ENCODE data around the gene MITF.

The MITF gene

GRCh38 chr3:69934398-69934797 is 195.1 kb downstream of the MITF start:
- Mint-ChIP-seq H3K4me3 (no peak overlapping the region), H3K27ac (no peak overlapping the region), H3K36me3 (ENCODE audit: low read depth) (no peaks in the 10 kb centered on the region), H3K9me3 (no peaks in the 10 kb centered on the region), H3K27me3 (ENCODE audit: low read depth) (no peaks in the 10 kb centered on the region), H3K4me1 (ENCODE audit: low read depth) (no peaks in the 10 kb centered on the region)
- no peak for DNase-seq (ENCODE audit: low spot score)

- Mint-ChIP-seq H3K27ac (no peak overlapping the region), H3K36me3 (ENCODE audit: low read depth) (no peaks in the 10 kb centered on the region), H3K4me1 (ENCODE audit: low read depth) (no peaks in the 10 kb centered on the region), H3K4me3 (no peak overlapping the region), H3K27me3 (ENCODE audit: low read depth) (no peaks in the 10 kb centered on the region), H3K9me3 (no peaks in the 10 kb centered on the region)
- no peak for DNase-seq (ENCODE audit: low spot score)
Observed at GRCh38 chr3:69936266-69936665, 197.0 kb downstream of the MITF start.

GRCh38 chr3:69938061-69938460 is 198.8 kb downstream of the MITF start:
- Mint-ChIP-seq H3K27ac (no peak overlapping the region), H3K4me1 (ENCODE audit: low read depth) (no peaks in the 10 kb centered on the region), H3K9me3 (no peaks in the 10 kb centered on the region), H3K27me3 (ENCODE audit: low read depth) (no peaks in the 10 kb centered on the region), H3K36me3 (ENCODE audit: low read depth) (no peaks in the 10 kb centered on the region), H3K4me3 (no peak overlapping the region)
- DNase-seq (ENCODE audit: low spot score) = no peak

GRCh38 chr3:69938931-69939330 is 199.7 kb downstream of the MITF start:
- no peak for DNase-seq (ENCODE audit: low spot score)
- Mint-ChIP-seq H3K27me3 (ENCODE audit: low read depth) (no peaks in the 10 kb centered on the region), H3K4me1 (ENCODE audit: low read depth) (no peaks in the 10 kb centered on the region), H3K4me3 (no peak overlapping the region), H3K36me3 (ENCODE audit: low read depth) (no peaks in the 10 kb centered on the region), H3K27ac (no peak overlapping the region), H3K9me3 (no peaks in the 10 kb centered on the region)

GRCh38 chr3:69941037-69941436 is 201.8 kb downstream of the MITF start:
- H3K36me3 Mint-ChIP-seq (ENCODE audit: low read depth) = no peaks in the 10 kb centered on the region
- no peaks in the 10 kb centered on the region for H3K4me1 Mint-ChIP-seq (ENCODE audit: low read depth)

GRCh38 chr3:69941439-69942176 is 202.3 kb downstream of the MITF start:
- Mint-ChIP-seq H3K4me3 (no peak overlapping the region), H3K27me3 (ENCODE audit: low read depth) (no peaks in the 10 kb centered on the region), H3K4me1 (ENCODE audit: low read depth) (no peaks in the 10 kb centered on the region), H3K36me3 (ENCODE audit: low read depth) (no peaks in the 10 kb centered on the region), H3K27ac (no peak overlapping the region), H3K9me3 (no peaks in the 10 kb centered on the region)
- no peak for DNase-seq (ENCODE audit: low spot score)

More at GRCh38 chr3:69941037-69941436, 201.8 kb downstream of the MITF start:
- no peaks in the 10 kb centered on the region for H3K9me3 Mint-ChIP-seq
- H3K4me3 Mint-ChIP-seq = no peak overlapping the region
- H3K27me3 Mint-ChIP-seq (ENCODE audit: low read depth) = no peaks in the 10 kb centered on the region
- no peak for DNase-seq (ENCODE audit: low spot score)
- H3K27ac Mint-ChIP-seq = no peak overlapping the region

GRCh38 chr3:69944931-69945493 is 205.7 kb downstream of the MITF start:
- H3K27me3 Mint-ChIP-seq (ENCODE audit: low read depth) = no peaks in the 10 kb centered on the region
- H3K4me1 Mint-ChIP-seq (ENCODE audit: low read depth) = no peaks in the 10 kb centered on the region
- DNase-seq (ENCODE audit: low spot score) = no peak
- H3K36me3 Mint-ChIP-seq (ENCODE audit: low read depth) = no peaks in the 10 kb centered on the region
- H3K27ac Mint-ChIP-seq = no peak overlapping the region
- no peaks in the 10 kb centered on the region for H3K9me3 Mint-ChIP-seq
- H3K4me3 Mint-ChIP-seq = no peak overlapping the region

- H3K36me3 Mint-ChIP-seq (ENCODE audit: low read depth) = no peaks in the 10 kb centered on the region
Observed at GRCh38 chr3:69948246-69948862, 209.1 kb downstream of the MITF start.

GRCh38 chr3:69951616-69952015 is 212.4 kb downstream of the MITF start:
- H3K9me3 Mint-ChIP-seq = no peaks in the 10 kb centered on the region
- no peaks in the 10 kb centered on the region for H3K4me1 Mint-ChIP-seq (ENCODE audit: low read depth)
- no peaks in the 10 kb centered on the region for H3K27me3 Mint-ChIP-seq (ENCODE audit: low read depth)
- no peak overlapping the region for H3K27ac Mint-ChIP-seq
- no peaks in the 10 kb centered on the region for H3K36me3 Mint-ChIP-seq (ENCODE audit: low read depth)
- no peak overlapping the region for H3K4me3 Mint-ChIP-seq
- no peak for DNase-seq (ENCODE audit: low spot score)

More at GRCh38 chr3:69948246-69948862, 209.1 kb downstream of the MITF start:
- no peak for DNase-seq (ENCODE audit: low spot score)
- Mint-ChIP-seq H3K27me3 (ENCODE audit: low read depth) (no peaks in the 10 kb centered on the region), H3K4me3 (no peak overlapping the region), H3K9me3 (no peaks in the 10 kb centered on the region), H3K27ac (no peak overlapping the region), H3K4me1 (ENCODE audit: low read depth) (no peaks in the 10 kb centered on the region)

GRCh38 chr3:69959581-69959980 is 220.3 kb downstream of the MITF start:
- DNase-seq (ENCODE audit: low spot score) = no peak
- H3K27ac Mint-ChIP-seq = no peak overlapping the region
- H3K36me3 Mint-ChIP-seq (ENCODE audit: low read depth) = no peaks in the 10 kb centered on the region
- H3K4me1 Mint-ChIP-seq (ENCODE audit: low read depth) = no peaks in the 10 kb centered on the region
- H3K9me3 Mint-ChIP-seq = no peaks in the 10 kb centered on the region
- no peak overlapping the region for H3K4me3 Mint-ChIP-seq
- H3K27me3 Mint-ChIP-seq (ENCODE audit: low read depth) = no peaks in the 10 kb centered on the region

- no peaks in the 10 kb centered on the region for H3K36me3 Mint-ChIP-seq (ENCODE audit: low read depth)
- H3K4me1 Mint-ChIP-seq (ENCODE audit: low read depth) = no peaks in the 10 kb centered on the region
- H3K27ac Mint-ChIP-seq = no peak overlapping the region
- H3K9me3 Mint-ChIP-seq = no peaks in the 10 kb centered on the region
- DNase-seq (ENCODE audit: low spot score) = no peak
- no peaks in the 10 kb centered on the region for H3K27me3 Mint-ChIP-seq (ENCODE audit: low read depth)
- H3K4me3 Mint-ChIP-seq = no peak overlapping the region
Observed at GRCh38 chr3:69961706-69962439, 222.6 kb downstream of the MITF start.

- H3K36me3 Mint-ChIP-seq (ENCODE audit: low read depth) = no peaks in the 10 kb centered on the region
- no peak overlapping the region for H3K27ac Mint-ChIP-seq
- DNase-seq (ENCODE audit: low spot score) = no peak
- no peak overlapping the region for H3K4me3 Mint-ChIP-seq
- no peaks in the 10 kb centered on the region for H3K4me1 Mint-ChIP-seq (ENCODE audit: low read depth)
- H3K27me3 Mint-ChIP-seq (ENCODE audit: low read depth) = no peaks in the 10 kb centered on the region
- no peaks in the 10 kb centered on the region for H3K9me3 Mint-ChIP-seq
Observed at GRCh38 chr3:69963643-69964042, 224.4 kb downstream of the MITF start.

GRCh38 chr3:69967156-69967555 is 227.9 kb downstream of the MITF start:
- Mint-ChIP-seq H3K27ac (no peak overlapping the region), H3K27me3 (ENCODE audit: low read depth) (no peaks in the 10 kb centered on the region), H3K9me3 (no peaks in the 10 kb centered on the region), H3K4me1 (ENCODE audit: low read depth) (no peaks in the 10 kb centered on the region), H3K36me3 (ENCODE audit: low read depth) (no peaks in the 10 kb centered on the region), H3K4me3 (no peak overlapping the region)
- no peak for DNase-seq (ENCODE audit: low spot score)

GRCh38 chr3:69970827-69971226 is 231.6 kb downstream of the MITF start:
- H3K27me3 Mint-ChIP-seq (ENCODE audit: low read depth) = no peaks in the 10 kb centered on the region
- H3K27ac Mint-ChIP-seq = no peak overlapping the region
- no peaks in the 10 kb centered on the region for H3K9me3 Mint-ChIP-seq
- H3K4me1 Mint-ChIP-seq (ENCODE audit: low read depth) = no peaks in the 10 kb centered on the region
- H3K4me3 Mint-ChIP-seq = no peak overlapping the region
- DNase-seq (ENCODE audit: low spot score) = no peak
- H3K36me3 Mint-ChIP-seq (ENCODE audit: low read depth) = no peaks in the 10 kb centered on the region

Data from T-helper 2 cell treated with Interferon-gamma antibody and Interleukin-4, amounts not matched to agents 5 μg/mL and 100 μg/mL, for 36 hours (primary cell).